Peyer's patch (tissue), 4 donors: Measurements from ENCODE around the gene PRKAR1B.

Source experiments
- POLR2A ChIP-seq, 2 donors: fragments of 450-650 bp; IDR thresholded peaks; one replicate each; pipeline ENCODE4 v1.5.1; 2017; ENCODE audit warnings: antibody characterized with exemption in 2 of 2, mild to moderate bottlenecking in 2 of 2, moderate library complexity in 2 of 2
- TF ChIP-seq, protein P1 (sequence below), 6 experiments: fragments of 450-650 bp in 4 of 6; fragments of 200-600 bp in 2 of 6; sonication (generic) in 1 of 6; IDR thresholded peaks; one replicate each; pipeline ENCODE4 v1.5.1; 2017 to 2019; ENCODE audit warnings: antibody characterized with exemption in 6 of 6, mild to moderate bottlenecking in 3 of 6, moderate library complexity in 1 of 6

DNA sequence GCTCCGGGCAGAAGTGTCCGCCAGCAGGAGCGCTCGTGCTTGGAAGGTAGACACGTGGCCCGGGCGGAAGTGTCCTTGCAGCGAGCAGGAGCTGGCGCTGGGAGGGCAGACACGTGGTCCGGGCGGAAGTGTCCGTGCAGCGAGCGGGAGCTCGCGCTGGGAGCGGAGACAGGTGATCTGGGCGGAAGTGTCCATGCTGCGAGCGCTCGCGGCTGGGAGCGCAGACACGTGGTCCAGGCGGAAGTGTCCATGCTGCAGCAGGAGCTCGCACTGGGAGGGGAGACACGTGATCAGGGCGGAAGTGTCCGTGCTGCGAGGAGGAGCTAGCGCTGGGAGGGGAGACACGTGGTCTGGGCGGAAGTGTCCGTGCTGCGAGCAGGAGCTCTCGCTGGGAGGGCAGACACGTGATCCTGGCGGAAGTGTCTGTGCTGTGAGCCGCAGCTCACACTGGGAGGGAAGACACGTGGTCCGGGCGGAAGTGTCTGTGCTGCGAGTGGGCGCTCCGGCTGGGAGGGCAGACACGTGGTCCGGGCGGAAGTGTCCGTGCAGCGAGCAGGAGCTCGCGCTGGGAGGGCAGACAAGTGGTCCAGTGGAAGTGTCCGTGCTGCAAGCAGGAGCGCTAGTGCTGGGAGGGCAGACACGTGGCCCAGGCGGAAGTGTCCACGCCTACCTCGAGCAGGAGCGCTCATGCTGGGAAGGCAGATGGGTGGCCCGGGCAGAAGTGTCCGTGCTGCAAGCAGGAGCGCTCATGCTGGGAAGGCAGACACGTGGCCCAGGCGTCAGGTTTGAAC is 41.1 kb upstream of the PRKAR1B start:
- TF ChIP-seq, protein P1, sequence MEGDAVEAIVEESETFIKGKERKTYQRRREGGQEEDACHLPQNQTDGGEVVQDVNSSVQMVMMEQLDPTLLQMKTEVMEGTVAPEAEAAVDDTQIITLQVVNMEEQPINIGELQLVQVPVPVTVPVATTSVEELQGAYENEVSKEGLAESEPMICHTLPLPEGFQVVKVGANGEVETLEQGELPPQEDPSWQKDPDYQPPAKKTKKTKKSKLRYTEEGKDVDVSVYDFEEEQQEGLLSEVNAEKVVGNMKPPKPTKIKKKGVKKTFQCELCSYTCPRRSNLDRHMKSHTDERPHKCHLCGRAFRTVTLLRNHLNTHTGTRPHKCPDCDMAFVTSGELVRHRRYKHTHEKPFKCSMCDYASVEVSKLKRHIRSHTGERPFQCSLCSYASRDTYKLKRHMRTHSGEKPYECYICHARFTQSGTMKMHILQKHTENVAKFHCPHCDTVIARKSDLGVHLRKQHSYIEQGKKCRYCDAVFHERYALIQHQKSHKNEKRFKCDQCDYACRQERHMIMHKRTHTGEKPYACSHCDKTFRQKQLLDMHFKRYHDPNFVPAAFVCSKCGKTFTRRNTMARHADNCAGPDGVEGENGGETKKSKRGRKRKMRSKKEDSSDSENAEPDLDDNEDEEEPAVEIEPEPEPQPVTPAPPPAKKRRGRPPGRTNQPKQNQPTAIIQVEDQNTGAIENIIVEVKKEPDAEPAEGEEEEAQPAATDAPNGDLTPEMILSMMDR (IDR thresholded peaks at IDR 0.05), result no peak
- no peak for TF ChIP-seq POLR2A (IDR thresholded peaks at IDR 0.05)
